WI38 (cell line): ENCODE data around the gene LYRM9.

Experiments used
- H3K4me3 ChIP-seq: 2 replicates; pipeline ENCODE4 v1.5.1; 2011; ENCODE audit warnings: low read depth, mild to moderate bottlenecking, control low read depth, low read length
- CTCF ChIP-seq: IDR thresholded peaks from 2 replicates; pipeline ENCODE4 v1.5.1; 2012; ENCODE audit warnings: low read depth, mild to moderate bottlenecking, control low read depth, low read length

Gene LYRM9

GRCh38 chr17:27892866-27893769 is at the start of gene LYRM9:
Gene LYRM9, minus strand, starts transcription at chr17:27893365. Its CDS starts 10,671 bp downstream, at chr17:27882694.
- H3K4me3 ChIP-seq = peak within 1 kb of the TSS; percentile 65
- TF ChIP-seq CTCF = peak; percentile 70

- H3K4me3 ChIP-seq = no peak overlapping the region
- TF ChIP-seq CTCF = no peak
Measured at GRCh38 chr17:27940503-27941428, 47.6 kb upstream of the LYRM9 start.

GRCh38 chr17:27939474-27940465 is 46.6 kb upstream of the LYRM9 start:
- TF ChIP-seq CTCF = no peak
- H3K4me3 ChIP-seq = no peak overlapping the region

- no peak overlapping the region for H3K4me3 ChIP-seq
- TF ChIP-seq CTCF = no peak
Measured at GRCh38 chr17:27938864-27939263, 45.7 kb upstream of the LYRM9 start.

GRCh38 chr17:27938241-27938640 is 45.1 kb upstream of the LYRM9 start:
- no peak overlapping the region for H3K4me3 ChIP-seq

More at GRCh38 chr17:27938241-27938640, 45.1 kb upstream of the LYRM9 start:
- TF ChIP-seq CTCF = no peak
